Endothelial cell of umbilical vein (primary cell): ENCODE measurements around the gene GUCY1A1. TPM values are rescaled to one million over a fixed set of nuclear protein-coding genes. Genes with fewer than 3 reads are reported as not detected.

ENCODE experiments used
- BruUV-seq: library from RNA; stranded (reverse); fragments of 400-500 nt; replicated peaks from 2 replicates; lab custom pipeline; 2021; lab: Mats Ljungman, UMichigan
- CTCF ChIA-PET: fragments of 300-600, 350-600 bp; sonication (Branson Sonifier 250); formaldehyde crosslinking; loops from one replicate; lab custom pipeline; 2021; ENCODE audit warnings: antibody characterized with exemption, inconsistent platforms; lab: Charles Lee
- POLR2A ChIA-PET: fragments of 300-600, 350-600 bp; sonication (Branson Sonifier 250); formaldehyde crosslinking; loops from one replicate; lab custom pipeline; 2021; ENCODE audit warnings: antibody characterized with exemption, inconsistent platforms; lab: Charles Lee
- DNase-seq: peaks from one replicate; pipeline ENCODE4 v3.0.0-alpha.2; 2011; ENCODE audit warnings: low read depth, low spot score
- FAIRE-seq: peaks from 2 replicates; lab custom pipeline; 2011; peaks lifted over from hg19 to GRCh38; lab: Jason Lieb, UNC
- H2AFZ ChIP-seq: 2 replicates; pipeline ENCODE4 v1.6.0; 2012; ENCODE audit warnings: low read depth, low read length, control low read depth, inconsistent platforms
- H3K27ac ChIP-seq: 2 replicates; pipeline ENCODE4 v1.5.1; 2011; ENCODE audit warnings: low read depth, mild to moderate bottlenecking, control low read depth, low read length, moderate library complexity; ENCODE audit not compliant: insufficient read depth
- H3K27me3 ChIP-seq, 2 experiments: 2 replicates each; pipeline versions ENCODE4 v1.6.0 to v1.6.1; 2011; ENCODE audit warnings: low read length in 2 of 2, mixed read lengths in 1 of 2; ENCODE audit not compliant: control insufficient read depth in 2 of 2, insufficient read depth in 2 of 2
- H3K36me3 ChIP-seq, 2 experiments: 2 replicates in 1 of 2; 3 replicates in 1 of 2; pipeline ENCODE4 v1.5.1; 2011; ENCODE audit warnings: low read length in 2 of 2, mild to moderate bottlenecking in 1 of 2, moderate library complexity in 1 of 2; ENCODE audit not compliant: control insufficient read depth in 2 of 2, insufficient read depth in 2 of 2; ENCODE audit errors: extremely low read depth in 1 of 2
- H3K4me1 ChIP-seq: 3 replicates; pipeline ENCODE4 v1.5.1; 2011; ENCODE audit warnings: mild to moderate bottlenecking, low read length; ENCODE audit not compliant: control insufficient read depth, insufficient read depth; ENCODE audit errors: extremely low read depth
- H3K4me2 ChIP-seq: 2 replicates; pipeline ENCODE4 v1.6.1; 2011; ENCODE audit warnings: low read length, control low read depth, mixed read lengths; ENCODE audit not compliant: insufficient read depth
- H3K4me3 ChIP-seq, 3 experiments: fragments of 200-600 bp in 1 of 3; sonication (generic), shearing (Covaris generic) in 1 of 3; replicated peaks in 1 of 3; 2 replicates each; pipeline ENCODE4 v1.5.1; 2011 to 2016; ENCODE audit warnings: control low read depth in 3 of 3, low read length in 3 of 3, mild to moderate bottlenecking in 2 of 3, inconsistent platforms in 1 of 3, low read depth in 1 of 3, moderate library complexity in 1 of 3; ENCODE audit not compliant: insufficient read depth in 1 of 3
- H3K79me2 ChIP-seq: 2 replicates; pipeline ENCODE4 v1.6.0; 2012; ENCODE audit warnings: low read length, inconsistent platforms; ENCODE audit not compliant: control insufficient read depth, insufficient read depth
- H3K9ac ChIP-seq: replicated peaks from 2 replicates; pipeline ENCODE3; 2011; ENCODE audit warnings: low read length, control low read depth; ENCODE audit not compliant: insufficient read depth; ENCODE audit errors: extremely low read depth
- H3K9me1 ChIP-seq: replicated peaks from 3 replicates; pipeline ENCODE4 v1.6.0; 2011; ENCODE audit warnings: mild to moderate bottlenecking, low read length; ENCODE audit not compliant: control insufficient read depth, insufficient read depth; ENCODE audit errors: extremely low read depth
- H3K9me3 ChIP-seq: replicated peaks from 2 replicates; pipeline ENCODE4 v1.5.1; 2012; ENCODE audit warnings: low read length, inconsistent platforms; ENCODE audit not compliant: control insufficient read depth, insufficient read depth
- H4K20me1 ChIP-seq: replicated peaks from 2 replicates; pipeline ENCODE3; 2011; ENCODE audit warnings: mild to moderate bottlenecking, low read length; ENCODE audit not compliant: control insufficient read depth, insufficient read depth; ENCODE audit errors: extremely low read depth
- EZH2 ChIP-seq: IDR thresholded peaks from 2 replicates; pipeline ENCODE4 v1.6.1; 2012; ENCODE audit warnings: borderline replicate concordance, low read depth, mild to moderate bottlenecking, moderate library complexity, low read length, inconsistent platforms; ENCODE audit not compliant: severe bottlenecking
- FOS ChIP-seq: IDR thresholded peaks from 2 replicates; pipeline ENCODE4 v1.6.1; 2011; ENCODE audit warnings: mild to moderate bottlenecking, low read length, moderate library complexity, borderline replicate concordance; ENCODE audit not compliant: insufficient read depth
- JUN ChIP-seq: IDR thresholded peaks from 2 replicates; pipeline ENCODE4 v1.6.1; 2011; ENCODE audit warnings: borderline replicate concordance, low read depth; ENCODE audit not compliant: insufficient read length, insufficient read depth
- MYC ChIP-seq: IDR thresholded peaks from one replicate; pipeline ENCODE4 v1.6.1; 2011; ENCODE audit warnings: mild to moderate bottlenecking, low read depth, low read length
- POLR2A ChIP-seq: IDR thresholded peaks from 2 replicates; pipeline ENCODE4 v1.6.1; 2012; ENCODE audit warnings: low read depth, mild to moderate bottlenecking, control low read depth, low read length
- POLR2AphosphoS5 ChIP-seq: IDR thresholded peaks from 2 replicates; pipeline ENCODE4 v1.6.1; 2012; ENCODE audit warnings: low read depth, mild to moderate bottlenecking, control low read depth, low read length, moderate library complexity; ENCODE audit not compliant: insufficient read depth
- dilution Hi-C: fragments of 300-500 bp; cut with MboI; formaldehyde crosslinking; loops from one replicate; pipeline ENCODE4 v1.15.0; 2019; ENCODE audit warnings: low sequenced_read_pairs; ENCODE audit not compliant: extremely low pct_ligation_motif_present
- intact Hi-C: fragments of 100-400 bp; cut with micrococcal nuclease; formaldehyde crosslinking; loops from one replicate; pipeline ENCODE4 v1.10.0; 2022
- polyA plus RNA-seq, 4 experiments: library from polyadenylated mRNA; depleted of rRNA in 3 of 4; stranded (reverse) in 3 of 4; unstranded in 1 of 4; fragments of >200 nt; gene quantifications; 2 replicates each; pipeline versions ENCODE4 v1.2.1 to v1.2.3, GENCODE V29; 2011 to 2012; ENCODE audit warnings: missing spikeins in 1 of 4
- total RNA-seq: library from RNA; stranded (reverse); gene quantifications from 2 replicates; pipeline ENCODE4 v1.2.3, GENCODE V29; 2021
- TF ChIP-seq, protein P1 (sequence below), 2 donors: IDR thresholded peaks; 1 replicate in 1 of 2; 2 replicates in 1 of 2; pipeline ENCODE4 v1.5.1; 2011; ENCODE audit warnings: low read length in 2 of 2, mild to moderate bottlenecking in 2 of 2, moderate library complexity in 2 of 2, control low read depth in 1 of 2, inconsistent platforms in 1 of 2, low read depth in 1 of 2; ENCODE audit not compliant: insufficient read depth in 1 of 2; ENCODE audit errors: extremely low read depth in 1 of 2
- TF ChIP-seq, protein P2 (sequence below): IDR thresholded peaks from 2 replicates; pipeline ENCODE4 v1.6.1; 2011; ENCODE audit not compliant: insufficient read depth, insufficient read length

The GUCY1A1 gene
- total and polyA plus RNA-seq, 2 donors (not counting 3 experiments of a cell fraction or from before 2014, with no cell fraction given) = 1.3 to 4.4 TPM

DNA sequence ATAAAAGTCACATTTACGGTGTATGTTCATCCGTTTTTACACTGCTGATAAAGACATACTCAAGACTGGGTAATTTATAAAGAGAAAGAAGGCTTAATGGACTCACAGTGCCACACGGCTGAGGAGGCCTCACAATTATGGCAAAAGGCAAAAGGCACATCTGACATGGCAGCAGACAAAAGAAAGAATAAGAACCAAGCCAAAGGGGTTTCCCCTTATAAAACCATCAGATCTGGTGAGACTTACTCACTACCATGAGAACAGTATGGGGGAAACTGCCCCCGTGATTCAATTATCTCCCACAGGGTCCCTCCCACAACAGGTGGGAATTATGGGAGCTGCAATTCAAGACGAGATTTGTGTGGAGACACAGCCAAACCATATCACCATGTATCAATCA lies 84.9 kb downstream of the GUCY1A1 start:
- no peaks in the 10 kb centered on the region for H3K9me1 ChIP-seq
- FAIRE-seq (no peak), DNase-seq (no peak)
- no peak for TF ChIP-seq FOS
- no peak for TF ChIP-seq POLR2A
- TF ChIP-seq POLR2AphosphoS5 = no peak
- TF ChIP-seq, protein P1, sequence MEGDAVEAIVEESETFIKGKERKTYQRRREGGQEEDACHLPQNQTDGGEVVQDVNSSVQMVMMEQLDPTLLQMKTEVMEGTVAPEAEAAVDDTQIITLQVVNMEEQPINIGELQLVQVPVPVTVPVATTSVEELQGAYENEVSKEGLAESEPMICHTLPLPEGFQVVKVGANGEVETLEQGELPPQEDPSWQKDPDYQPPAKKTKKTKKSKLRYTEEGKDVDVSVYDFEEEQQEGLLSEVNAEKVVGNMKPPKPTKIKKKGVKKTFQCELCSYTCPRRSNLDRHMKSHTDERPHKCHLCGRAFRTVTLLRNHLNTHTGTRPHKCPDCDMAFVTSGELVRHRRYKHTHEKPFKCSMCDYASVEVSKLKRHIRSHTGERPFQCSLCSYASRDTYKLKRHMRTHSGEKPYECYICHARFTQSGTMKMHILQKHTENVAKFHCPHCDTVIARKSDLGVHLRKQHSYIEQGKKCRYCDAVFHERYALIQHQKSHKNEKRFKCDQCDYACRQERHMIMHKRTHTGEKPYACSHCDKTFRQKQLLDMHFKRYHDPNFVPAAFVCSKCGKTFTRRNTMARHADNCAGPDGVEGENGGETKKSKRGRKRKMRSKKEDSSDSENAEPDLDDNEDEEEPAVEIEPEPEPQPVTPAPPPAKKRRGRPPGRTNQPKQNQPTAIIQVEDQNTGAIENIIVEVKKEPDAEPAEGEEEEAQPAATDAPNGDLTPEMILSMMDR (IDR thresholded peaks at IDR 0.05; ENCODE audit: extremely low read depth in 1 of 2, insufficient read depth in 1 of 2, low read depth in 1 of 2, low read length in 2 of 2) = no peak
- no peak for TF ChIP-seq EZH2
- no peak for TF ChIP-seq JUN
- no peak for TF ChIP-seq MYC
- TF ChIP-seq, protein P2, sequence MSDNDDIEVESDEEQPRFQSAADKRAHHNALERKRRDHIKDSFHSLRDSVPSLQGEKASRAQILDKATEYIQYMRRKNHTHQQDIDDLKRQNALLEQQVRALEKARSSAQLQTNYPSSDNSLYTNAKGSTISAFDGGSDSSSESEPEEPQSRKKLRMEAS = no peak
- H3K9me3 ChIP-seq = no peaks in the 10 kb centered on the region
- dilution Hi-C loops = no loop called here
- H3K36me3 ChIP-seq = no peaks in the 10 kb centered on the region
- H3K27me3 ChIP-seq = no peaks in the 10 kb centered on the region
- intact Hi-C loops = no loop called here
- no peaks in the 10 kb centered on the region for H3K4me1 ChIP-seq
- no peaks in the 10 kb centered on the region for H3K79me2 ChIP-seq
- CTCF ChIA-PET = no interaction called here
- no peak overlapping the region for H3K4me3 ChIP-seq
- POLR2A ChIA-PET = no interaction called here
- no peak overlapping the region for H2AFZ ChIP-seq
- no peak overlapping the region for H3K9ac ChIP-seq
- H3K4me2 ChIP-seq = no peak overlapping the region
- no peak overlapping the region for H3K27ac ChIP-seq
- BruUV-seq = no TSS peak
- H4K20me1 ChIP-seq = no peaks in the 10 kb centered on the region
